PC-3 (cell line): ENCODE measurements around the gene JOSD1. TPM values are rescaled to one million over a fixed set of nuclear protein-coding genes. Genes with fewer than 3 reads are reported as not detected.

ENCODE experiments used
- ATAC-seq: fragments of 200-7000 bp; cut with Tn5 transposase; 2 replicates; pipeline ENCODE4 v1.9.1; 2020; ENCODE audit warnings: mild to moderate bottlenecking, moderate library complexity
- BruUV-seq: library from RNA; stranded (reverse); fragments of 400-500 nt; replicated peaks from 2 replicates; lab custom pipeline; 2021; lab: Mats Ljungman, UMichigan
- CTCF ChIA-PET: fragments of 300-600 bp; sonication (Branson Sonifier 250); formaldehyde crosslinking; loops from one replicate; lab custom pipeline; 2022; ENCODE audit warnings: antibody characterized with exemption; lab: Charles Lee
- POLR2A ChIA-PET: fragments of 300-600 bp; sonication (Branson Sonifier 250); formaldehyde crosslinking; loops from one replicate; lab custom pipeline; 2022; ENCODE audit warnings: antibody characterized with exemption; ENCODE audit not compliant: unreplicated experiment; lab: Charles Lee
- DNase-seq: peaks from one replicate; pipeline ENCODE4 v3.0.0-alpha.2; 2015
- H2AFZ ChIP-seq: fragments of 300-600 bp; sonication (generic); 2 replicates; pipeline ENCODE4 v1.6.0; 2016; ENCODE audit warnings: antibody characterized with exemption, low read length
- H3F3A ChIP-seq: fragments of 300-600 bp; sonication (generic); one replicate; pipeline ENCODE4 v1.6.0; 2017; ENCODE audit warnings: antibody characterized with exemption, low read length, control low read depth, mild to moderate bottlenecking; ENCODE audit not compliant: unreplicated experiment
- H3K27ac ChIP-seq: fragments of 300-600 bp; sonication (generic); 2 replicates; pipeline ENCODE4 v1.5.1; 2016; ENCODE audit warnings: mild to moderate bottlenecking, low read length
- H3K27me3 ChIP-seq: fragments of 300-600 bp; sonication (generic); 2 replicates; pipeline ENCODE4 v1.6.1; 2016; ENCODE audit warnings: low read length, mixed read lengths
- H3K36me3 ChIP-seq: fragments of 300-600 bp; sonication (generic); 2 replicates; pipeline ENCODE4 v1.6.1; 2016; ENCODE audit warnings: low read depth, mixed run types, low read length, mixed read lengths
- H3K4me1 ChIP-seq: fragments of 300-600 bp; sonication (generic); 2 replicates; pipeline ENCODE4 v1.5.1; 2016; ENCODE audit warnings: low read length; ENCODE audit not compliant: insufficient read depth
- H3K4me2 ChIP-seq: fragments of 300-600 bp; sonication (generic); 2 replicates; pipeline ENCODE4 v1.6.0; 2016; ENCODE audit warnings: low read length
- H3K4me3 ChIP-seq: fragments of 300-600 bp; sonication (generic); 2 replicates; pipeline ENCODE4 v1.5.1; 2016; ENCODE audit warnings: mild to moderate bottlenecking, low read length, mixed read lengths
- H3K79me2 ChIP-seq: fragments of 300-600 bp; sonication (generic); 2 replicates; pipeline ENCODE4 v1.6.1; 2017; ENCODE audit warnings: low read length, mixed read lengths
- H3K9ac ChIP-seq: fragments of 300-600 bp; sonication (generic); 2 replicates; pipeline ENCODE4 v1.6.0; 2016; ENCODE audit warnings: mild to moderate bottlenecking, low read length
- H3K9me2 ChIP-seq: fragments of 300-600 bp; sonication (generic); replicated peaks from 2 replicates; pipeline ENCODE4 v1.6.1; 2016; ENCODE audit warnings: mixed run types, low read length, mixed read lengths
- H3K9me3 ChIP-seq: fragments of 300-600 bp; sonication (generic); 2 replicates; pipeline ENCODE4 v1.6.1; 2016; ENCODE audit warnings: low read length, mixed read lengths
- H4K20me1 ChIP-seq: fragments of 300-600 bp; sonication (generic); 2 replicates; pipeline ENCODE4 v1.6.1; 2016; ENCODE audit warnings: low read length, mixed read lengths
- EZH2 ChIP-seq: fragments of 300-600 bp; sonication (generic); IDR thresholded peaks from one replicate; pipeline ENCODE4 v1.6.1; 2017; ENCODE audit warnings: antibody characterized with exemption, mild to moderate bottlenecking, low read length; ENCODE audit not compliant: unreplicated experiment
- EZH2phosphoT487 ChIP-seq: fragments of 300-600 bp; sonication (generic); IDR thresholded peaks from 2 replicates; pipeline ENCODE4 v1.6.1; 2018; ENCODE audit warnings: mild to moderate bottlenecking, antibody characterized with exemption, low read length, borderline replicate concordance
- intact Hi-C: fragments of 100-400 bp; cut with micrococcal nuclease; formaldehyde crosslinking; loops from 2 replicates; pipeline ENCODE4 v1.9.0; 2023
- total RNA-seq: library from RNA; depleted of rRNA; stranded (reverse); fragments of >200 nt; gene quantifications from 2 replicates; pipeline ENCODE4 v1.2.3, GENCODE V29; 2014
- TF ChIP-seq, protein P1 (sequence below): fragments of 300-600 bp; sonication (generic); conservative IDR thresholded peaks from 2 replicates; pipeline ENCODE4 v1.5.1; 2017; ENCODE audit warnings: antibody characterized with exemption, low read depth, mild to moderate bottlenecking, low read length

Gene JOSD1
- total RNA-seq, 1 experiment from 2014 or later, result 40.3 TPM

GRCh38 chr22:38710351-38710750 lies 9.6 kb upstream of the JOSD1 start:
- intact Hi-C loops, result no loop called here
- Histone ChIP-seq H3K9me2 (no peaks in the 10 kb centered on the region), H3K4me3 (no peak overlapping the region), H3K79me2 (peaks cover 96% of the 10 kb centered on the region), H3K27me3 (no peaks in the 10 kb centered on the region), H3K9me3 (no peaks in the 10 kb centered on the region), H3K4me1 (peaks cover 28% of the 10 kb centered on the region), H3K27ac (no peak overlapping the region), H3K9ac (no peak overlapping the region), H3K4me2 (no peak overlapping the region), H4K20me1 (peaks cover 60% of the 10 kb centered on the region), H2AFZ (no peak overlapping the region), H3F3A (no peaks in the 10 kb centered on the region), H3K36me3 (0 out of 2 replicates have a peak, but pooled peaks cover 3% of the 10 kb centered on the region)
- no TSS peak for BruUV-seq
- ChIA-PET POLR2A (no interaction called here), CTCF (no interaction called here)
- DNase-seq, result no peak
- TF ChIP-seq EZH2, result no peak
- TF ChIP-seq EZH2phosphoT487, result no peak
- TF ChIP-seq, protein P1, sequence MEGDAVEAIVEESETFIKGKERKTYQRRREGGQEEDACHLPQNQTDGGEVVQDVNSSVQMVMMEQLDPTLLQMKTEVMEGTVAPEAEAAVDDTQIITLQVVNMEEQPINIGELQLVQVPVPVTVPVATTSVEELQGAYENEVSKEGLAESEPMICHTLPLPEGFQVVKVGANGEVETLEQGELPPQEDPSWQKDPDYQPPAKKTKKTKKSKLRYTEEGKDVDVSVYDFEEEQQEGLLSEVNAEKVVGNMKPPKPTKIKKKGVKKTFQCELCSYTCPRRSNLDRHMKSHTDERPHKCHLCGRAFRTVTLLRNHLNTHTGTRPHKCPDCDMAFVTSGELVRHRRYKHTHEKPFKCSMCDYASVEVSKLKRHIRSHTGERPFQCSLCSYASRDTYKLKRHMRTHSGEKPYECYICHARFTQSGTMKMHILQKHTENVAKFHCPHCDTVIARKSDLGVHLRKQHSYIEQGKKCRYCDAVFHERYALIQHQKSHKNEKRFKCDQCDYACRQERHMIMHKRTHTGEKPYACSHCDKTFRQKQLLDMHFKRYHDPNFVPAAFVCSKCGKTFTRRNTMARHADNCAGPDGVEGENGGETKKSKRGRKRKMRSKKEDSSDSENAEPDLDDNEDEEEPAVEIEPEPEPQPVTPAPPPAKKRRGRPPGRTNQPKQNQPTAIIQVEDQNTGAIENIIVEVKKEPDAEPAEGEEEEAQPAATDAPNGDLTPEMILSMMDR, result no peak
- ATAC-seq, result no peak

DNA sequence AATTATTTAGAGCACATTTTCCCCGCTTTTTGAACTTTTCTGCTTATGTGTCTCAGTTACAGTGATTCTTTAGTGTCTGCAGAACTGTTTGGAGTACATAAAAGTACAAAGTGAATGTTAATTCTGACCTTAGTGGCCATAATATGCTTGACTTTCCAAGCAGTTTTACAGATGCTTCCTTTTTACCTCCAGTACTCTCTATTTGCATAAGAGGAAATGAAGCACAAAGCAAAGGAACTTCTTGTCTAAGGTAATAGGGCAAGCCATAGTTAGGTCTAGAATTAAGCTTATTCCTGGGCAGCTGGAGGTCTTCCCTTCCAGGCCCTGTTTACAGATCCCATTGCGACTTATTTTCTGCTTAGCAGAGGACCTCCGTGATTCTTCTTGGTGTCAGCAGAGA lies 8.6 kb upstream of the JOSD1 start:
- ATAC-seq, result no peak
- Histone ChIP-seq H3K9me3 (no peaks in the 10 kb centered on the region), H2AFZ (no peak overlapping the region), H3K36me3 (0 out of 2 replicates have a peak, but pooled peaks cover 3% of the 10 kb centered on the region), H3K9ac (no peak overlapping the region), H4K20me1 (peaks cover 60% of the 10 kb centered on the region), H3K27ac (no peak overlapping the region), H3F3A (no peaks in the 10 kb centered on the region), H3K4me3 (no peak overlapping the region), H3K4me2 (no peak overlapping the region), H3K9me2 (no peaks in the 10 kb centered on the region), H3K27me3 (no peaks in the 10 kb centered on the region), H3K4me1 (peaks cover 36% of the 10 kb centered on the region), H3K79me2 (peaks cover 85% of the 10 kb centered on the region)
- intact Hi-C loops, result no loop called here
- CTCF ChIA-PET, result no interaction called here
- POLR2A ChIA-PET, result interaction anchor here (0.6 kb wide), 1 partner anchor 9 kb away, joined by 3 read pairs; no protein-coding TSS in a partner anchor
- no TSS peak for BruUV-seq
- TF ChIP-seq EZH2phosphoT487, result no peak
- TF ChIP-seq, protein P1, result no peak
- TF ChIP-seq EZH2, result no peak
- DNase-seq, result no peak

GRCh38 chr22:38707984-38708383 lies 7.2 kb upstream of the JOSD1 start:
- CTCF ChIA-PET, result no interaction called here
- POLR2A ChIA-PET, result no interaction called here

More at GRCh38 chr22:38707984-38708383, 7.2 kb upstream of the JOSD1 start:
- peaks cover 36% of the 10 kb centered on the region for H3K4me1 ChIP-seq
- H3K4me3 ChIP-seq, result peak overlapping the region; percentile 95
- no peak overlapping the region for H3K9ac ChIP-seq
- 0 out of 2 replicates have a peak, but pooled peaks cover 3% of the 10 kb centered on the region for H3K36me3 ChIP-seq
- peaks cover 51% of the 10 kb centered on the region for H4K20me1 ChIP-seq
- no peaks in the 10 kb centered on the region for H3K9me3 ChIP-seq
- H3K79me2 ChIP-seq, result peaks cover 72% of the 10 kb centered on the region
- peak overlapping the region; percentile 94 for H3K4me2 ChIP-seq
- no peaks in the 10 kb centered on the region for H3K27me3 ChIP-seq
- H3K9me2 ChIP-seq, result no peaks in the 10 kb centered on the region
- intact Hi-C loops, result no loop called here
- H3F3A ChIP-seq, result no peaks in the 10 kb centered on the region
- no peak for ATAC-seq
- no peak for DNase-seq
- H3K27ac ChIP-seq, result peak overlapping the region; percentile 34
- TF ChIP-seq EZH2phosphoT487 (no peak), EZH2 (no peak)
- TF ChIP-seq, protein P1, result no peak
- BruUV-seq, result no TSS peak
- H2AFZ ChIP-seq, result no peak overlapping the region
